Esophagus squamous epithelium (tissue), 4 donors: ENCODE data around the gene WDR77.

Source experiments
- CTCF ChIP-seq, 6 experiments: fragments of 450-650 bp in 4 of 6; fragments of 200-600 bp in 2 of 6; sonication (generic) in 2 of 6; IDR thresholded peaks; one replicate each; pipeline ENCODE4 v1.5.1; 2016 to 2019; ENCODE audit warnings: antibody characterized with exemption in 6 of 6, mild to moderate bottlenecking in 4 of 6, moderate library complexity in 4 of 6
- POLR2A ChIP-seq, 4 donors: fragments of 450-650 bp; IDR thresholded peaks; one replicate each; pipeline ENCODE4 v1.6.1; 2017; ENCODE audit warnings: antibody characterized with exemption in 4 of 4, mild to moderate bottlenecking in 4 of 4, moderate library complexity in 3 of 4

- TF ChIP-seq CTCF (IDR thresholded peaks at IDR 0.05) (no peak), POLR2A (IDR thresholded peaks at IDR 0.05) (no peak)
These were observed 34.1 kb upstream of the WDR77 start for GRCh38 chr1:111483166-111483565.
